H1 (cell line): ENCODE measurements around the gene NRL.

Source experiments
- BRCA1 ChIP-seq: IDR thresholded peaks from 2 replicates; pipeline ENCODE4 v1.6.1; 2012; ENCODE audit warnings: low read depth, low read length, improper control_type of control experiment
- CTCF ChIP-seq, 3 experiments: IDR thresholded peaks; 1 replicate in 2 of 3; 2 replicates in 1 of 3; pipeline versions ENCODE4 v1.5.1 to v1.6.1; 2011; ENCODE audit warnings: low read length in 3 of 3, mild to moderate bottlenecking in 3 of 3, inconsistent platforms in 2 of 3, low read depth in 1 of 3, moderate library complexity in 1 of 3; ENCODE audit not compliant: insufficient read depth in 1 of 3; ENCODE audit errors: control extremely low read depth in 1 of 3
- MAFK ChIP-seq: IDR thresholded peaks from 2 replicates; pipeline ENCODE4 v1.6.1; 2012; ENCODE audit warnings: low read depth, mild to moderate bottlenecking, improper control_type of control experiment, low read length
- POLR2AphosphoS5 ChIP-seq: IDR thresholded peaks from 2 replicates; pipeline ENCODE4 v1.6.1; 2011; ENCODE audit warnings: low read depth, low read length
- RFX5 ChIP-seq: IDR thresholded peaks from 2 replicates; pipeline ENCODE4 v1.6.1; 2011; ENCODE audit warnings: low read depth, low read length, improper control_type of control experiment, borderline replicate concordance
- TEAD4 ChIP-seq: IDR thresholded peaks from 2 replicates; pipeline ENCODE4 v1.6.1; 2012; ENCODE audit warnings: low read depth, low read length, inconsistent platforms, mixed read lengths
- ZNF274 ChIP-seq: IDR thresholded peaks from 2 replicates; pipeline ENCODE4 v1.7.0; 2012; ENCODE audit warnings: low read length, borderline replicate concordance; ENCODE audit errors: extremely low read depth

DNA sequence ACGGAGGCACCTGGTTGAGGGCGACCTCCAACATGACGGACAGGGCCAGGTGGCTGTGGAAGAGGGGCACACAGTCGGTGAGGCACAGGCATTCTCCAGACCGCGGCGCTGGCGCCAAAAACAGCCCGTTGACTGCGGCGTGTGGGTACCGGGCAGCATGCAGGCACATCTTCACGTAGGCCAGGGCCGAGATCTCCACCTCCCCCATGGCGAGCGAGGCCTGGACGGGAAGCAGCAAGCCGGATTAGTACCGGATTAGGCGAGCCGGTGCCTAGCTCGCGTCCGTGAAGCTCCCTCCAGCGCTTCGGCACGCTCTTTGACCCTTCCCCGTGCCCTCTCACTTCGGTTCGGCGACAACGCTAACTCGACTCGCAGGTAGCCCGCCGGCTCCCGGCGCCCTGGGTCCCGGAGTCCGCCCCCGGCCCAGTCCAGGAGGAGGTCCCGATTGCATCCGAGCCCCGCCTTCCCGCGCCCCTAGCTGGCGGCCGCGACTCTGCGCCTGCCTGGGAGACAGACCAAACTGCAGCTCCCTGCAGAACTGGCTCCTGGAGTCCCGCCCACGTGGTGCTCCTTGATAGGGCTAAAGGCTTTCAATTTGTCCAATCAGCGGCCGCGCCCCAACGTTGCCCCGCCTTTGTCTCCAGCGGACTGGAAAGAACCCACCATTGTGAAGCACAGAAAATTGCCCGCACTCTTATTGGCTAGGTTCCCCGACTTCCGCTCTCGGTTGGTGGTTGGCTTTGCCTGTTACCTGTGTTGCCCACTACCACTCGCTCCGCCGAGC is 26.5 kb upstream of the NRL start, which contains the start of gene EMC9:
- TF ChIP-seq POLR2AphosphoS5 (peak; percentile 88), CTCF (IDR thresholded peaks at IDR 0.05; ENCODE audit: control extremely low read depth in 1 of 3, insufficient read depth in 1 of 3, low read depth in 1 of 3, low read length in 3 of 3) (peak; percentile 23 to 48 (median 26); a peak in 3 of 4 replicates), RFX5 (peak; percentile 69; the same call in 1 of the 2 replicates), ZNF274 (no peak), MAFK (no peak), TEAD4 (no peak), BRCA1 (no peak)
